Stimulated activated memory B cell treated with anti-CD40 and anti-IgM and Interleukin-4, amounts not matched to agents 10 μg/mL and 1 μg/mL and 100 μg/mL, for 72 hours (primary cell): Measurements from ENCODE around the gene SWAP70.

Source experiments
- ATAC-seq: fragments of 150-1000 bp; cut with Tn5 transposase; 2 replicates; pipeline ENCODE4 v1.10.0; 2021
- H3K27ac Mint-ChIP-seq: one replicate; pipeline ENCODE4 v1.8.0; 2022; ENCODE audit warnings: mild to moderate bottlenecking, mixed read lengths
- H3K27me3 Mint-ChIP-seq: one replicate; pipeline ENCODE4 v1.8.0; 2022; ENCODE audit warnings: mixed read lengths
- H3K36me3 Mint-ChIP-seq: one replicate; pipeline ENCODE4 v1.8.0; 2022; ENCODE audit warnings: mixed read lengths
- H3K4me1 Mint-ChIP-seq: one replicate; pipeline ENCODE4 v1.8.0; 2022; ENCODE audit warnings: mixed read lengths
- H3K4me3 Mint-ChIP-seq: one replicate; pipeline ENCODE4 v1.8.0; 2022; ENCODE audit warnings: mild to moderate bottlenecking, moderate library complexity, mixed read lengths
- H3K9me3 Mint-ChIP-seq: one replicate; pipeline ENCODE4 v1.8.0; 2022; ENCODE audit warnings: mixed read lengths

The SWAP70 gene

GRCh38 chr11:9636691-9637090 is 27.2 kb upstream of the SWAP70 start:
- no peaks in the 10 kb centered on the region for H3K9me3 Mint-ChIP-seq
- ATAC-seq, result no peak
- H3K27ac Mint-ChIP-seq, result no peak overlapping the region
- H3K27me3 Mint-ChIP-seq, result no peaks in the 10 kb centered on the region
- H3K4me3 Mint-ChIP-seq, result no peak overlapping the region
- H3K36me3 Mint-ChIP-seq, result no peaks in the 10 kb centered on the region
- peaks cover 39% of the 10 kb centered on the region for H3K4me1 Mint-ChIP-seq

GRCh38 chr11:9639099-9639498 is 24.8 kb upstream of the SWAP70 start:
- Mint-ChIP-seq H3K4me1 (peaks cover 34% of the 10 kb centered on the region), H3K27me3 (no peaks in the 10 kb centered on the region), H3K27ac (peak overlapping the region; percentile 76)

GRCh38 chr11:9639985-9640384 is 23.9 kb upstream of the SWAP70 start:
- no peaks in the 10 kb centered on the region for H3K27me3 Mint-ChIP-seq
- ATAC-seq, result peak; percentile 92

More at GRCh38 chr11:9639099-9639498, 24.8 kb upstream of the SWAP70 start:
- no peak for ATAC-seq
- Mint-ChIP-seq H3K36me3 (no peaks in the 10 kb centered on the region), H3K4me3 (no peak overlapping the region), H3K9me3 (no peaks in the 10 kb centered on the region)

GRCh38 chr11:9642894-9643293 is 21.0 kb upstream of the SWAP70 start:
- ATAC-seq, result no peak
- H3K4me1 Mint-ChIP-seq, result peaks cover 45% of the 10 kb centered on the region
- H3K9me3 Mint-ChIP-seq, result no peaks in the 10 kb centered on the region
- H3K27ac Mint-ChIP-seq, result no peak overlapping the region
- H3K27me3 Mint-ChIP-seq, result no peaks in the 10 kb centered on the region
- H3K36me3 Mint-ChIP-seq, result no peaks in the 10 kb centered on the region
- no peak overlapping the region for H3K4me3 Mint-ChIP-seq

More at GRCh38 chr11:9639985-9640384, 23.9 kb upstream of the SWAP70 start:
- Mint-ChIP-seq H3K4me3 (no peak overlapping the region), H3K27ac (peak overlapping the region; percentile 76), H3K9me3 (no peaks in the 10 kb centered on the region), H3K4me1 (peaks cover 34% of the 10 kb centered on the region), H3K36me3 (no peaks in the 10 kb centered on the region)

GRCh38 chr11:9643751-9644150 is 20.1 kb upstream of the SWAP70 start:
- peaks cover 50% of the 10 kb centered on the region for H3K4me1 Mint-ChIP-seq
- peaks cover 3% of the 10 kb centered on the region for H3K9me3 Mint-ChIP-seq
- no peaks in the 10 kb centered on the region for H3K36me3 Mint-ChIP-seq
- no peaks in the 10 kb centered on the region for H3K27me3 Mint-ChIP-seq
- ATAC-seq, result peak; percentile 60
- no peak overlapping the region for H3K4me3 Mint-ChIP-seq
- no peak overlapping the region for H3K27ac Mint-ChIP-seq

GRCh38 chr11:9645881-9646280 is 18.0 kb upstream of the SWAP70 start:
- ATAC-seq, result no peak
- no peaks in the 10 kb centered on the region for H3K27me3 Mint-ChIP-seq
- peaks cover 3% of the 10 kb centered on the region for H3K9me3 Mint-ChIP-seq
- H3K4me3 Mint-ChIP-seq, result no peak overlapping the region
- no peak overlapping the region for H3K27ac Mint-ChIP-seq
- peaks cover 38% of the 10 kb centered on the region for H3K4me1 Mint-ChIP-seq
- no peaks in the 10 kb centered on the region for H3K36me3 Mint-ChIP-seq

GRCh38 chr11:9646324-9646723 is 17.6 kb upstream of the SWAP70 start:
- no peak overlapping the region for H3K27ac Mint-ChIP-seq
- H3K27me3 Mint-ChIP-seq, result no peaks in the 10 kb centered on the region
- no peak overlapping the region for H3K4me3 Mint-ChIP-seq
- H3K4me1 Mint-ChIP-seq, result peaks cover 38% of the 10 kb centered on the region
- peaks cover 3% of the 10 kb centered on the region for H3K9me3 Mint-ChIP-seq
- H3K36me3 Mint-ChIP-seq, result no peaks in the 10 kb centered on the region
- ATAC-seq, result no peak

- Mint-ChIP-seq H3K36me3 (no peaks in the 10 kb centered on the region), H3K4me1 (peaks cover 27% of the 10 kb centered on the region), H3K9me3 (peaks cover 3% of the 10 kb centered on the region), H3K4me3 (no peak overlapping the region), H3K27ac (peak overlapping the region; percentile 49), H3K27me3 (no peaks in the 10 kb centered on the region)
- ATAC-seq, result no peak
Observed at GRCh38 chr11:9651481-9651880, 12.4 kb upstream of the SWAP70 start.

- peaks cover 3% of the 10 kb centered on the region for H3K9me3 Mint-ChIP-seq
- no peaks in the 10 kb centered on the region for H3K27me3 Mint-ChIP-seq
- peak overlapping the region; percentile 49 for H3K27ac Mint-ChIP-seq
- no peaks in the 10 kb centered on the region for H3K36me3 Mint-ChIP-seq
- peaks cover 30% of the 10 kb centered on the region for H3K4me1 Mint-ChIP-seq
- H3K4me3 Mint-ChIP-seq, result no peak overlapping the region
- ATAC-seq, result no peak
Observed at GRCh38 chr11:9651899-9652748, 11.8 kb upstream of the SWAP70 start.

GRCh38 chr11:9653871-9654270 is 10.0 kb upstream of the SWAP70 start:
- ATAC-seq, result no peak
- no peaks in the 10 kb centered on the region for H3K27me3 Mint-ChIP-seq
- no peak overlapping the region for H3K27ac Mint-ChIP-seq
- no peaks in the 10 kb centered on the region for H3K9me3 Mint-ChIP-seq
- H3K36me3 Mint-ChIP-seq, result peaks cover 4% of the 10 kb centered on the region
- peaks cover 37% of the 10 kb centered on the region for H3K4me1 Mint-ChIP-seq
- no peak overlapping the region for H3K4me3 Mint-ChIP-seq

GRCh38 chr11:9656864-9657263 is 7.0 kb upstream of the SWAP70 start:
- peaks cover 4% of the 10 kb centered on the region for H3K36me3 Mint-ChIP-seq
- H3K4me3 Mint-ChIP-seq, result no peak overlapping the region
- no peak for ATAC-seq
- H3K9me3 Mint-ChIP-seq, result no peaks in the 10 kb centered on the region
- peak overlapping the region; percentile 10 for H3K27ac Mint-ChIP-seq
- no peaks in the 10 kb centered on the region for H3K27me3 Mint-ChIP-seq
- peaks cover 47% of the 10 kb centered on the region for H3K4me1 Mint-ChIP-seq

- ATAC-seq, result no peak
- Mint-ChIP-seq H3K36me3 (peaks cover 4% of the 10 kb centered on the region), H3K9me3 (no peaks in the 10 kb centered on the region), H3K4me1 (peaks cover 47% of the 10 kb centered on the region), H3K4me3 (no peak overlapping the region), H3K27me3 (no peaks in the 10 kb centered on the region), H3K27ac (peak overlapping the region; percentile 10)
Observed at GRCh38 chr11:9657531-9657930, 6.3 kb upstream of the SWAP70 start.

- H3K27ac Mint-ChIP-seq, result peak overlapping the region; percentile 99
- H3K9me3 Mint-ChIP-seq, result peaks cover under 1% of the 10 kb centered on the region
- peaks cover 54% of the 10 kb centered on the region for H3K4me1 Mint-ChIP-seq
- no peaks in the 10 kb centered on the region for H3K27me3 Mint-ChIP-seq
- H3K36me3 Mint-ChIP-seq, result peaks cover 12% of the 10 kb centered on the region
- ATAC-seq, result no peak
- peak overlapping the region; percentile 5 for H3K4me3 Mint-ChIP-seq
Observed at GRCh38 chr11:9660886-9661285, 3.0 kb upstream of the SWAP70 start.

GRCh38 chr11:9662273-9662672 is 1.6 kb upstream of the SWAP70 start:
- Mint-ChIP-seq H3K27me3 (no peaks in the 10 kb centered on the region), H3K4me3 (peak overlapping the region; percentile 97), H3K36me3 (peaks cover 26% of the 10 kb centered on the region), H3K4me1 (peaks cover 61% of the 10 kb centered on the region), H3K9me3 (peaks cover 3% of the 10 kb centered on the region), H3K27ac (peak overlapping the region; percentile 99)
- ATAC-seq, result peak; percentile 40

GRCh38 chr11:9664276-9665171 is 647 bp downstream of the SWAP70 start:
- Mint-ChIP-seq H3K27me3 (no peaks in the 10 kb centered on the region), H3K4me1 (peaks cover 72% of the 10 kb centered on the region), H3K36me3 (peaks cover 44% of the 10 kb centered on the region), H3K9me3 (peaks cover 3% of the 10 kb centered on the region), H3K4me3 (peak overlapping the region; percentile 97), H3K27ac (peak overlapping the region; percentile 99)
- ATAC-seq, result peak; percentile 78
